ENCODE data around the gene SERTAD4.

- no peak for TF ChIP-seq CTCF (IDR thresholded peaks at IDR 0.05)
- TF ChIP-seq POLR2A (IDR thresholded peaks at IDR 0.05): no peak
Measured at GRCh38 chr1:210246447-210246846, 13.9 kb downstream of the SERTAD4 start.

All from uterus (tissue), 2 donors.